Parathyroid adenoma (tissue), 2 donors: ENCODE results near the gene HOXC11.

ENCODE experiments used
- H2AFZ ChIP-seq: fragments of 300-600 bp; sonication (generic); one replicate; pipeline ENCODE4 v1.7.0; 2017; ENCODE audit warnings: antibody characterized with exemption, mild to moderate bottlenecking
- H3K27ac ChIP-seq: fragments of 300-600 bp; sonication (generic); one replicate; pipeline ENCODE4 v1.7.0; 2017
- H3K27me3 ChIP-seq: fragments of 300-600 bp; sonication (generic); one replicate; pipeline ENCODE4 v1.7.0; 2017; ENCODE audit warnings: low read length; ENCODE audit not compliant: control insufficient read depth, insufficient read depth
- H3K36me3 ChIP-seq: fragments of 300-600 bp; sonication (generic); one replicate; pipeline ENCODE4 v1.7.0; 2017; ENCODE audit warnings: low read length; ENCODE audit not compliant: control insufficient read depth, insufficient read depth
- H3K4me1 ChIP-seq: fragments of 300-600 bp; sonication (generic); one replicate; pipeline ENCODE4 v1.7.0; 2017; ENCODE audit warnings: control low read depth
- H3K4me2 ChIP-seq: fragments of 300-600 bp; sonication (generic); one replicate; pipeline ENCODE4 v1.7.0; 2017; ENCODE audit warnings: low read length
- H3K4me3 ChIP-seq: fragments of 300-600 bp; sonication (generic); one replicate; pipeline ENCODE4 v1.7.0; 2017; ENCODE audit warnings: low read depth, low read length
- H3K79me2 ChIP-seq: fragments of 300-600 bp; sonication (generic); one replicate; pipeline ENCODE4 v1.7.0; 2017; ENCODE audit warnings: control low read depth
- H3K9ac ChIP-seq: fragments of 300-600 bp; sonication (generic); one replicate; pipeline ENCODE4 v1.7.0; 2017; ENCODE audit warnings: mild to moderate bottlenecking
- H3K9me3 ChIP-seq: fragments of 300-600 bp; sonication (generic); one replicate; pipeline ENCODE4 v1.7.0; 2017; ENCODE audit warnings: low read length; ENCODE audit not compliant: control insufficient read depth
- TF ChIP-seq, protein P1 (sequence below): fragments of 300-600 bp; sonication (generic); IDR thresholded peaks from one replicate; pipeline ENCODE4 v1.7.0; 2017; ENCODE audit warnings: antibody characterized with exemption, mild to moderate bottlenecking
- donor health status: primary hyperparathyroidism.

HOXC11 gene

GRCh38 chr12:53991077-53991460, 18.1 kb downstream of the HOXC11 start:
- peaks cover 40% of the 10 kb centered on the region for H3K27me3 ChIP-seq
- H3K4me3 ChIP-seq: no peak overlapping the region
- no peak overlapping the region for H2AFZ ChIP-seq
- H3K36me3 ChIP-seq: no peaks in the 10 kb centered on the region
- no peaks in the 10 kb centered on the region for H3K79me2 ChIP-seq
- no peak overlapping the region for H3K9ac ChIP-seq
- H3K4me2 ChIP-seq: no peak overlapping the region
- TF ChIP-seq, protein P1, sequence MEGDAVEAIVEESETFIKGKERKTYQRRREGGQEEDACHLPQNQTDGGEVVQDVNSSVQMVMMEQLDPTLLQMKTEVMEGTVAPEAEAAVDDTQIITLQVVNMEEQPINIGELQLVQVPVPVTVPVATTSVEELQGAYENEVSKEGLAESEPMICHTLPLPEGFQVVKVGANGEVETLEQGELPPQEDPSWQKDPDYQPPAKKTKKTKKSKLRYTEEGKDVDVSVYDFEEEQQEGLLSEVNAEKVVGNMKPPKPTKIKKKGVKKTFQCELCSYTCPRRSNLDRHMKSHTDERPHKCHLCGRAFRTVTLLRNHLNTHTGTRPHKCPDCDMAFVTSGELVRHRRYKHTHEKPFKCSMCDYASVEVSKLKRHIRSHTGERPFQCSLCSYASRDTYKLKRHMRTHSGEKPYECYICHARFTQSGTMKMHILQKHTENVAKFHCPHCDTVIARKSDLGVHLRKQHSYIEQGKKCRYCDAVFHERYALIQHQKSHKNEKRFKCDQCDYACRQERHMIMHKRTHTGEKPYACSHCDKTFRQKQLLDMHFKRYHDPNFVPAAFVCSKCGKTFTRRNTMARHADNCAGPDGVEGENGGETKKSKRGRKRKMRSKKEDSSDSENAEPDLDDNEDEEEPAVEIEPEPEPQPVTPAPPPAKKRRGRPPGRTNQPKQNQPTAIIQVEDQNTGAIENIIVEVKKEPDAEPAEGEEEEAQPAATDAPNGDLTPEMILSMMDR: no peak
- no peaks in the 10 kb centered on the region for H3K9me3 ChIP-seq
- H3K4me1 ChIP-seq: no peaks in the 10 kb centered on the region
- no peak overlapping the region for H3K27ac ChIP-seq

DNA sequence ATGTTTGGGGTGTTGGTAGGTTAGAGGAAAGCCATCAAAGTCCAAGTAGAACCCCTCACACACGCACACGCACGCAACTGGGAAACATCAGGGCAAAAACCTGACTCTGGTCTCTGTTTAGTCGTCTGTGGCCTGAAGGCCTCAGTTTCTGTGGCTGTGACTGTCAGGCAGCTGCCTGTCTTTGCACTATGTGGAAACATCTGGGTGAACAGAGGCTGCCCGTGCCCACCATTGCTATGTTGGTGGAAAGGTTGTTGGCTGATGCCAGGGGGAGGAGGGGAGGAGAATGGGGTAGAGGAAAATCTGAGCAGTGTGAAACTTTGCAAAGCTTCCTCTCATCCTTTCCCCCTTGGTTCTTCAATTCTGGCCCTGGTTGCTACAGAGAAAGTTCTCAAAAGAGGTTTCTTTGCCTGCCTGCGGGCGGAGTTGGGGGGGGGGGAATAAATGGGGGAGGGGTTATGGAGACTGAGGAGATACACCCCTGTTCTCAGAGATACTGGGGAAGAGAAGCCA, 19.5 kb downstream of the HOXC11 start:
- H3K4me2 ChIP-seq: no peak overlapping the region
- no peaks in the 10 kb centered on the region for H3K4me1 ChIP-seq
- no peak overlapping the region for H2AFZ ChIP-seq
- H3K4me3 ChIP-seq: no peak overlapping the region
- H3K27me3 ChIP-seq: peaks cover 42% of the 10 kb centered on the region
- TF ChIP-seq, protein P1: no peak
- no peaks in the 10 kb centered on the region for H3K79me2 ChIP-seq
- no peaks in the 10 kb centered on the region for H3K36me3 ChIP-seq
- H3K9ac ChIP-seq: no peak overlapping the region
- H3K9me3 ChIP-seq: no peaks in the 10 kb centered on the region
- H3K27ac ChIP-seq: no peak overlapping the region

GRCh38 chr12:53993162-53994008, 20.5 kb downstream of the HOXC11 start:
- Histone ChIP-seq H3K9me3 (no peaks in the 10 kb centered on the region), H3K4me1 (no peaks in the 10 kb centered on the region), H2AFZ (no peak overlapping the region), H3K79me2 (no peaks in the 10 kb centered on the region), H3K4me3 (no peak overlapping the region), H3K27ac (no peak overlapping the region), H3K36me3 (no peaks in the 10 kb centered on the region), H3K4me2 (no peak overlapping the region), H3K9ac (no peak overlapping the region), H3K27me3 (peaks cover 46% of the 10 kb centered on the region)
- TF ChIP-seq, protein P1: no peak

DNA sequence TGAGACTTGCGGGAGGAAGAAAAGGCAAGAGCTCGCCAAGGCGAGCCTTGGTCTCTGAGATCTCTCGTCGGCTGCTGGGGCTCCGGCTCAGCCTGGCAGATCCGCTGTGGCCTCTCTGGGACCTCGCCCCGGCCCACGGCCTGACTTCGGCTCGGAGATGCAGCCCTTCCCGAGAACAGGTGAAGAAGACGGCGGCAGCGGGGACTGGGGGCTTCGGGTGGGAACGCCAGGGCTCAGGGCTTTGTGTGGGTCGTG, 21.0 kb downstream of the HOXC11 start:
- no peak overlapping the region for H3K9ac ChIP-seq
- TF ChIP-seq, protein P1: no peak
- no peak overlapping the region for H3K27ac ChIP-seq
- H3K27me3 ChIP-seq: peaks cover 46% of the 10 kb centered on the region
- H3K4me2 ChIP-seq: no peak overlapping the region
- H3K36me3 ChIP-seq: no peaks in the 10 kb centered on the region
- H3K4me3 ChIP-seq: no peak overlapping the region
- no peaks in the 10 kb centered on the region for H3K9me3 ChIP-seq
- no peak overlapping the region for H2AFZ ChIP-seq
- H3K79me2 ChIP-seq: no peaks in the 10 kb centered on the region
- H3K4me1 ChIP-seq: no peaks in the 10 kb centered on the region
